ENCODE data around the gene MICU1. TPM values are rescaled to one million over a fixed set of nuclear protein-coding genes. Genes with fewer than 3 reads are reported as not detected.
"Not testable (repeated sequence)": the region's sequence is repeated elsewhere in the genome, so short reads cannot be mapped to it uniquely, and the experiment has no call there.

Gene MICU1
- total RNA-seq, 4 donors from 2014 or later, result 25.1 to 41.1 (median 34.9) TPM

GRCh38 chr10:72389014-72389413, 236.9 kb downstream of the MICU1 start:
- no peak for DNase-seq
- WGBS, 2 donors (ENCODE audit: low coverage in 1 of 2), result 95 to 100% methylated on average over 1 of the region's 1 CpG
- Histone ChIP-seq H3K27ac (no peak overlapping the region), H3K4me1 (no peaks in the 10 kb centered on the region), H3K36me3 (no peaks in the 10 kb centered on the region), H3K27me3 (no peaks in the 10 kb centered on the region), H3K4me3 (no peak overlapping the region), H3K9me3 (no peaks in the 10 kb centered on the region)
- intact Hi-C loops (cut with DNase I; ENCODE audit: low total_unique reads) (no loop called here), in situ Hi-C loops (cut with MboI; ENCODE audit: low pct_ligation_motif_present in 1 of 4, low pct_unique_long_range_greater_than_20kb in 1 of 4, low sequenced_read_pairs in 3 of 4) (no loop called here)
- no peak for TF ChIP-seq POLR2AphosphoS5 (IDR thresholded peaks at IDR 0.05)
- no peak for TF ChIP-seq POLR2A (IDR thresholded peaks at IDR 0.05)
- no peak for TF ChIP-seq EP300 (IDR thresholded peaks at IDR 0.05; ENCODE audit: low read depth)

GRCh38 chr10:72388062-72388461, 237.8 kb downstream of the MICU1 start:
- TF ChIP-seq EP300 (IDR thresholded peaks at IDR 0.05; ENCODE audit: low read depth) (no peak), CTCF (IDR thresholded peaks at IDR 0.05) (no peak), POLR2A (IDR thresholded peaks at IDR 0.05) (no peak), POLR2AphosphoS5 (IDR thresholded peaks at IDR 0.05) (no peak)
- WGBS, 2 donors (ENCODE audit: low coverage in 1 of 2), result 91 to 94% methylated on average over 5 of the region's 5 CpGs
- no peak overlapping the region for H3K27ac ChIP-seq
- no peaks in the 10 kb centered on the region for H3K4me1 ChIP-seq
- no peaks in the 10 kb centered on the region for H3K27me3 ChIP-seq
- H3K36me3 ChIP-seq, result no peaks in the 10 kb centered on the region
- intact Hi-C loops (cut with DNase I; ENCODE audit: low total_unique reads), result no loop called here
- H3K4me3 ChIP-seq, result no peak overlapping the region
- no peaks in the 10 kb centered on the region for H3K9me3 ChIP-seq
- no peak for DNase-seq
- in situ Hi-C loops (cut with MboI; ENCODE audit: low pct_ligation_motif_present in 1 of 4, low pct_unique_long_range_greater_than_20kb in 1 of 4, low sequenced_read_pairs in 3 of 4), result no loop called here

- Histone ChIP-seq H3K27me3 (no peaks in the 10 kb centered on the region), H3K9me3 (no peaks in the 10 kb centered on the region), H3K27ac (no peak overlapping the region), H3K36me3 (no peaks in the 10 kb centered on the region), H3K4me1 (no peaks in the 10 kb centered on the region), H3K4me3 (no peak overlapping the region)
- intact Hi-C loops (cut with DNase I; ENCODE audit: low total_unique reads) (no loop called here), in situ Hi-C loops (cut with MboI; ENCODE audit: low pct_ligation_motif_present in 1 of 4, low pct_unique_long_range_greater_than_20kb in 1 of 4, low sequenced_read_pairs in 3 of 4) (no loop called here)
- TF ChIP-seq EP300 (IDR thresholded peaks at IDR 0.05; ENCODE audit: low read depth) (no peak), CTCF (IDR thresholded peaks at IDR 0.05) (no peak), POLR2AphosphoS5 (IDR thresholded peaks at IDR 0.05) (no peak), POLR2A (IDR thresholded peaks at IDR 0.05) (no peak)
- WGBS, 2 donors (ENCODE audit: low coverage in 1 of 2), result 48 to 70% methylated on average over 2 to 3 of the region's 3 CpGs
- no peak for DNase-seq
Measured at GRCh38 chr10:72386916-72387586, 238.8 kb downstream of the MICU1 start.

- TF ChIP-seq POLR2AphosphoS5 (IDR thresholded peaks at IDR 0.05), result no peak
- TF ChIP-seq POLR2A (IDR thresholded peaks at IDR 0.05), result no peak
- TF ChIP-seq CTCF (IDR thresholded peaks at IDR 0.05), result no peak
- no peak for TF ChIP-seq EP300 (IDR thresholded peaks at IDR 0.05; ENCODE audit: low read depth)
- Histone ChIP-seq H3K4me3 (no peak overlapping the region), H3K9me3 (no peaks in the 10 kb centered on the region), H3K27ac (no peak overlapping the region), H3K4me1 (no peaks in the 10 kb centered on the region), H3K27me3 (no peaks in the 10 kb centered on the region), H3K36me3 (no peaks in the 10 kb centered on the region)
- intact Hi-C loops (cut with DNase I; ENCODE audit: low total_unique reads) (no loop called here), in situ Hi-C loops (cut with MboI; ENCODE audit: low pct_ligation_motif_present in 1 of 4, low pct_unique_long_range_greater_than_20kb in 1 of 4, low sequenced_read_pairs in 3 of 4) (no loop called here)
- 92 to 100% methylated on average over 2 to 4 of the region's 4 CpGs for WGBS, 2 donors (ENCODE audit: low coverage in 1 of 2)
- DNase-seq, result no peak
Measured at GRCh38 chr10:72385724-72386123, 240.2 kb downstream of the MICU1 start.

GRCh38 chr10:72384982-72385381, 240.9 kb downstream of the MICU1 start:
- H3K4me3 ChIP-seq; intact Hi-C loops (cut with DNase I; ENCODE audit: low total_unique reads); H3K36me3 ChIP-seq; H3K9me3 ChIP-seq; H3K4me1 ChIP-seq; DNase-seq; in situ Hi-C loops (cut with MboI; ENCODE audit: low pct_ligation_motif_present in 1 of 4, low pct_unique_long_range_greater_than_20kb in 1 of 4, low sequenced_read_pairs in 3 of 4); H3K27ac ChIP-seq; H3K27me3 ChIP-seq: not testable (repeated sequence)
- 40 to 77% methylated on average over 2 to 7 of the region's 7 CpGs for WGBS, 2 donors (ENCODE audit: low coverage in 1 of 2)

Data from transverse colon (tissue), 4 donors.